ENCODE results near the gene CRLF1. TPM values are rescaled to one million over a fixed set of nuclear protein-coding genes. Genes with fewer than 3 reads are reported as not detected.

The CRLF1 gene
- total RNA-seq, 1 donor from 2014 or later, result 20.0 TPM

GRCh38 chr19:18651300-18651699, 44.7 kb upstream of the CRLF1 start:
- Histone ChIP-seq H3K36me3 (no peaks in the 10 kb centered on the region), H3K4me1 (peaks cover 51% of the 10 kb centered on the region), H3K4me3 (peak overlapping the region; percentile 52), H3K27me3 (ENCODE audit: low read depth) (no peaks in the 10 kb centered on the region), H3K27ac (replicated peaks) (peak overlapping the region; percentile 92), H3K9me3 (replicated peaks) (no peaks in the 10 kb centered on the region)
- no peak for TF ChIP-seq CTCF (IDR thresholded peaks at IDR 0.05; ENCODE audit: borderline replicate concordance)
- DNase-seq, result no peak
- intact Hi-C loops (cut with micrococcal nuclease), result no loop called here

- no peaks in the 10 kb centered on the region for H3K36me3 ChIP-seq
- intact Hi-C loops (cut with micrococcal nuclease), result no loop called here
- peak overlapping the region; percentile 92 for H3K27ac ChIP-seq (replicated peaks)
- H3K27me3 ChIP-seq (ENCODE audit: low read depth), result no peaks in the 10 kb centered on the region
- H3K4me3 ChIP-seq, result peak overlapping the region; percentile 52
- H3K4me1 ChIP-seq, result peaks cover 50% of the 10 kb centered on the region
- no peak for TF ChIP-seq CTCF (IDR thresholded peaks at IDR 0.05; ENCODE audit: borderline replicate concordance)
- H3K9me3 ChIP-seq (replicated peaks), result no peaks in the 10 kb centered on the region
- peak; percentile 82 for DNase-seq
These were observed 44.0 kb upstream of the CRLF1 start for GRCh38 chr19:18650468-18651041.

- H3K27me3 ChIP-seq (ENCODE audit: low read depth), result no peaks in the 10 kb centered on the region
- peak overlapping the region; percentile 92 for H3K27ac ChIP-seq (replicated peaks)
- DNase-seq, result peak; percentile 58
- no peaks in the 10 kb centered on the region for H3K36me3 ChIP-seq
- intact Hi-C loops (cut with micrococcal nuclease), result no loop called here
- TF ChIP-seq CTCF (IDR thresholded peaks at IDR 0.05; ENCODE audit: borderline replicate concordance), result no peak
- no peaks in the 10 kb centered on the region for H3K9me3 ChIP-seq (replicated peaks)
- peak overlapping the region; percentile 52 for H3K4me3 ChIP-seq
- peaks cover 55% of the 10 kb centered on the region for H3K4me1 ChIP-seq
These were observed 43.4 kb upstream of the CRLF1 start for GRCh38 chr19:18650021-18650390.

- Histone ChIP-seq H3K27ac (replicated peaks) (peak overlapping the region; percentile 92), H3K36me3 (no peaks in the 10 kb centered on the region), H3K9me3 (replicated peaks) (no peaks in the 10 kb centered on the region), H3K4me3 (peak overlapping the region; percentile 52), H3K4me1 (peaks cover 61% of the 10 kb centered on the region), H3K27me3 (ENCODE audit: low read depth) (no peaks in the 10 kb centered on the region)
- intact Hi-C loops (cut with micrococcal nuclease), result no loop called here
- peak; percentile 86 for DNase-seq
- TF ChIP-seq CTCF (IDR thresholded peaks at IDR 0.05; ENCODE audit: borderline replicate concordance), result no peak
These were observed 42.9 kb upstream of the CRLF1 start for GRCh38 chr19:18649371-18650020.

- H3K4me1 ChIP-seq, result peaks cover 63% of the 10 kb centered on the region
- H3K9me3 ChIP-seq (replicated peaks), result no peaks in the 10 kb centered on the region
- H3K36me3 ChIP-seq, result no peaks in the 10 kb centered on the region
- intact Hi-C loops (cut with micrococcal nuclease), result no loop called here
- H3K27ac ChIP-seq (replicated peaks), result peak overlapping the region; percentile 92
- peak overlapping the region; percentile 52 for H3K4me3 ChIP-seq
- no peak for TF ChIP-seq CTCF (IDR thresholded peaks at IDR 0.05; ENCODE audit: borderline replicate concordance)
- H3K27me3 ChIP-seq (ENCODE audit: low read depth), result no peaks in the 10 kb centered on the region
- DNase-seq, result no peak
These were observed 42.3 kb upstream of the CRLF1 start for GRCh38 chr19:18648973-18649315.
